NT2/D1 (cell line): ENCODE data around the gene ATXN2.

Experiments
- SUZ12 ChIP-seq: IDR thresholded peaks from 2 replicates; pipeline ENCODE4 v1.6.1; 2011; ENCODE audit not compliant: insufficient read length, insufficient read depth; ENCODE audit errors: extremely low read depth
- YY1 ChIP-seq: IDR thresholded peaks from 2 replicates; pipeline ENCODE4 v1.6.1; 2011; ENCODE audit not compliant: insufficient read length, insufficient read depth
- ZNF274 ChIP-seq: IDR thresholded peaks from 2 replicates; pipeline ENCODE4 v1.6.1; 2011; ENCODE audit warnings: mild to moderate bottlenecking, low read depth, low read length

GRCh38 chr12:111585690-111586089 lies 13.4 kb downstream of the ATXN2 start:
- no peak for TF ChIP-seq YY1
- no peak for TF ChIP-seq SUZ12
- no peak for TF ChIP-seq ZNF274
